Measurements from ENCODE around the gene CMYA5. TPM values are rescaled to one million over a fixed set of nuclear protein-coding genes. Genes with fewer than 3 reads are reported as not detected.

CMYA5 gene
- total RNA-seq, 1 donor from 2014 or later = under 0.01 TPM

- no peak for DNase-seq (ENCODE audit: low read depth in 2 of 2)
These were observed 145.4 kb downstream of the CMYA5 start for GRCh38 chr5:79834754-79835714.

- no peak for DNase-seq (ENCODE audit: low read depth in 2 of 2)
These were observed 148.3 kb downstream of the CMYA5 start for GRCh38 chr5:79837761-79838551.

GRCh38 chr5:79840084-79840990 lies 150.7 kb downstream of the CMYA5 start:
- no peak for DNase-seq (ENCODE audit: low read depth in 2 of 2)

- no peak for DNase-seq (ENCODE audit: low read depth in 2 of 2)
These were observed 151.5 kb downstream of the CMYA5 start for GRCh38 chr5:79841172-79841571.

GRCh38 chr5:79842006-79842881 lies 152.6 kb downstream of the CMYA5 start:
- DNase-seq (ENCODE audit: low read depth in 2 of 2) = no peak

- no peak for DNase-seq (ENCODE audit: low read depth in 2 of 2)
These were observed 153.4 kb downstream of the CMYA5 start for GRCh38 chr5:79842991-79843390.

- no peak for DNase-seq (ENCODE audit: low read depth in 2 of 2)
These were observed 154.1 kb downstream of the CMYA5 start for GRCh38 chr5:79843450-79844388.

- DNase-seq (ENCODE audit: low read depth in 2 of 2) = no peak
These were observed 154.9 kb downstream of the CMYA5 start for GRCh38 chr5:79844571-79844970.

- DNase-seq (ENCODE audit: low read depth in 2 of 2) = no peak
These were observed 156.0 kb downstream of the CMYA5 start for GRCh38 chr5:79845448-79846197.

GRCh38 chr5:79846198-79846521 lies 156.5 kb downstream of the CMYA5 start:
- DNase-seq (ENCODE audit: low read depth in 2 of 2) = no peak

- DNase-seq (ENCODE audit: low read depth in 2 of 2) = no peak
These were observed 157.9 kb downstream of the CMYA5 start for GRCh38 chr5:79847561-79847960.

- no peak for DNase-seq (ENCODE audit: low read depth in 2 of 2)
These were observed 159.4 kb downstream of the CMYA5 start for GRCh38 chr5:79849061-79849460.

Other genes starting within 250 kb of the CMYA5 start
- 5.8 and 6.3 TPM in 2 replicates for gene HOMER1, start 175.7 kb upstream of the CMYA5 start, total RNA-seq
- 19.3 and 26.0 TPM in 2 replicates for gene TENT2, start 77.4 kb upstream of the CMYA5 start, total RNA-seq